Stimulated activated CD8-positive, alpha-beta memory T cell treated with anti-CD3 and anti-CD28 coated beads, Interleukin-4, amount 100 ng/mL, for 24 hours (primary cell): ENCODE results near the gene DPY19L1.
"Not testable (repeated sequence)": the region's sequence is repeated elsewhere in the genome, so short reads cannot be mapped to it uniquely, and the experiment has no call there.

Source experiments
- DNase-seq: peaks from one replicate; pipeline ENCODE4 v3.0.0-alpha.2; 2020; ENCODE audit warnings: low read depth

DPY19L1 gene

DNA sequence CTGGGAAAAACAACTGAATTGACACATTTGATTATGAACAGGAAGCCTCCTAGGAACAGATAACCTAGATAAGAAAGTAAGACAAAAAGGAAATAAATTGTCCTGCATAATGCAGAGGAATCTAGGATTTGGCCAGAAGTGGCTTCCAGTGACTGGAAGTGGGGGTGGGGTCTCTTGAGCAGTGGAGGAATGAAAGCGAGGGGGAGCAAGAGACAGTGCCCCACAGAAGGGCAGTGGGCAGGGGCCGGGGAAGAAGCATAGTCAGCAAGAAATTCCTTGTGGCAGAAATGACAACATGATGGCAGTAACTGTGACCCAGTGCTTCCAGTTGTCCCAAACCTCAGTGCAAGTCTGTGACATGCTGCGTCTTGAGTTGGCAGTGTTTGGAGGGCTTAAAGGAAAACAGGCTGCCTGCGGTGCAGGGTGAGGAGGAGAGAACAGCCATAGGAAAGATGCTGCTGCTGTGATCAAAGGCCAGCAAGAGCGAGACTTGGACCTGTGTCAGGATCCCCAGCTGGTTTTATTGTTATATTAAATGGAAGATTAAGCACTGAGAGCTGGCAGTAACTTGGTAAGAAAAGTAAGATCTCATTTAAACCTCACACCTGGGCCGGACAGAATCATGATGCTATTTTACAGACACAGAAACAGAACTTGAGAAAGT is 119.0 kb downstream of the DPY19L1 start:
- DNase-seq, result not testable (repeated sequence)

- not testable (repeated sequence) for DNase-seq
Observed at GRCh38 chr7:34917515-34917914, 119.8 kb downstream of the DPY19L1 start.

- no peak for DNase-seq
Observed at GRCh38 chr7:34916267-34916666, 121.0 kb downstream of the DPY19L1 start.

DNA sequence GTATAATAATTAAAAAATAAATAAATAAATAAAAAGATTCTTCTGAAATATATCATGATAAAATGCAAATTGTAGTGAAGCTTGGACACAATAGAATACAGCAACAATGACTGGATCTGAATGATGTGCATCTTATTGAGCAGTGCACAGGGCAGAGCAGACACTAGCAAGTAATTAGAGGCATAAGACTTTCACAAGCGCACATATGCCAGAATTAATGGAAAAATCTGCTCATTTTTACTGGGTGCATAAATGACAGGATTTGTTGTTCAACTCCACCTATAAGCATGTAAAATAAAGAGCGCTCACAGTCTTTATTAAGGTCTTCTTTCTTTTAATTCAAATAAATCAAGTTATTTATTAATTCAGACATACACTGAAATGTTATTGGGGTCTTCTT is 125.0 kb downstream of the DPY19L1 start:
- no peak for DNase-seq

DNA sequence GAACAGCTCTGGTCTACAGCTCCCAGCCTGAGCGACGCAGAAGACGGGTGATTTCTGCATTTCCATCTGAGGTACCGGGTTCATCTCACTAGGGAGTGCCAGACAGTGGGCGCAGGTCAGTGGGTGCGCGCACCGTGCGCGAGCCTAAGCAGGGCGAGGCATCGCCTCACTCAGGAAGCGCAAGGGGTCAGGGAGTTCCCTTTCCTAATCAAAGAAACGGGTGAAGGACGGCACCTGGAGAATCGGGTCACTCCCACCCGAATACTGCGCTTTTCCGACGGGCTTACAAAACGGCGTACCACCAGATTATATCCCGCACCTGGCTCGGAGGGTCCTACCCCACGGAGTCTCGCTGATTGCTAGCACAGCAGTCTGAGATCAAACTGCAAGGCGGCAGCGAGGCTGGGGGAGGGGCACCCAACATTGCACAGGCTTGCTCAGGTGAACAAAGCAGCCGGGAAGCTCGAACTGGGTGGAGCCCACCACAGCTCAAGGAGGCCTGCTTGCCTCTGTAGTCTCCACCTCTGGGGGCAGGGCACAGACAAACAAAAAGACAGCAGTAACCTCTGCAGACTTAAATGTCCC is 130.9 kb downstream of the DPY19L1 start:
- DNase-seq, result not testable (repeated sequence)

GRCh38 chr7:34904987-34905386 is 132.3 kb downstream of the DPY19L1 start:
- DNase-seq, result no peak

DNA sequence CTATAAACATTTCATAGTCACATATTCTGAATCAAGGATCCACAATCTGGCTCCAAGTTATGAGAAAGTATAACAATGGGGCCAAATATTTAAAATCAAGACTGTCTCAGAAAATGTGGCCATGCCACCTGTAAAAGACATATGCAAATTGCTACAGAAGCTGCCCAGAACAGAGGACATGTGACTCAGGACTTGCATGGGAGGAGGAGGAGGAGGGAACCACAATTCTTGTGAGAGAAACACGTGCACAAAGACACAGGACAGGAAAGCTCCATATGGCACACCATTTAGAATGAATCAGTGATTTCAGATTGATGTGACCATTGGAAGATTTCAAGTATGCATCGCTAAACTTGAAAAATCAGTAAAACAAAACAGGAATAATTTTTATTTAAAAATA is 133.4 kb downstream of the DPY19L1 start:
- not testable (repeated sequence) for DNase-seq

- DNase-seq, result no peak
Observed at GRCh38 chr7:34902182-34902581, 135.1 kb downstream of the DPY19L1 start.

DNA sequence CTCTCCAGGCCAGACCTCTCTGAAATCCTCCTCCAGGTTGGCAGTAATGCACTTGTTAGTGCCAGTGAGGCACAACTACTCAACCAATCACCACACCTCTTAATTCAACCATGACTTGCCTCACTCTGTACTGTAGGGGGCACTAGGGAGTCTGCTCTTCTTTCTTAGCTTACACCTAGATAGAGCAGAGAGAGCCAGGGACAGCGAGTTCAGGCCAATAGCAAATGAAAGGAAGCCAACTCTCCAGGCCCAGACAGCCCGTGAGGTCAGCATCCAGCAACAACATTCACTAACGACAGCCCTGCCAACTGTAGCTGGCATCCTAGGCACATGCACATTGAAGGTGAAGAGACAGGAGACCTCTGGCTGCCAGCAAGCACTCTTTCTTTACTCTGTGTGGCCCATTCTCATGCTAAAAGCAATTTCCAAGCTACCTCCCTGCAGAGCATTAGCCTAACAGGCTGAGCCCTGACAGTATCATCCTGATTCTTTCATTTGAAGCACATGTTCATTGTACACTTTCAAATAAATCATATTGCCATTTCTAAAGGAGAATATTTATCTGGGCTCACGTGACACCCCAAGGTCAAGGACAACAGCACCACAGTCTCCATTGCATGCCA is 136.3 kb downstream of the DPY19L1 start:
- no peak for DNase-seq

- no peak for DNase-seq
Observed at GRCh38 chr7:34895202-34895601, 142.1 kb downstream of the DPY19L1 start.

GRCh38 chr7:34889951-34890350 is 147.3 kb downstream of the DPY19L1 start:
- DNase-seq, result no peak

- no peak for DNase-seq
Observed at GRCh38 chr7:34886856-34887255, 150.4 kb downstream of the DPY19L1 start.

- not testable (repeated sequence) for DNase-seq
Observed at GRCh38 chr7:34883855-34884254, 153.4 kb downstream of the DPY19L1 start.

DNA sequence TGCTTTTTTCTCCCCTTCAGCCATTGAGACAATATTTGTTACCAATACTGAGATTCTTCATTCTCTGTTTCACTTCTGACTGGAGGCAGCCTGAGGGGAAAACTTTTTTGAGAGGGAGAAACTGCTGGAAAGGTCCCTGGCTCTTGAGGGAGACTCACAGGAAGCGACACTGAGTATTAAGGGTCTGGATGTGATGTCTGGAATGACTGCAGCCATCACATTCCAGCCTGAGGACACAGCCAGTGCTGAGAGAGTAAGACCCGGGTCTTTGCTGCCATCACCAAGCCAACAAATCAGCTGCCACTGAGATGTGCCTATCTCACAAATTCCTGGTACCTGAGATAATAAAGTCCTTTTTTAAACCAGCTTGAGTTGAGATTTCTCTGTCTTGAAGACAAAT is 157.4 kb downstream of the DPY19L1 start:
- no peak for DNase-seq

DNA sequence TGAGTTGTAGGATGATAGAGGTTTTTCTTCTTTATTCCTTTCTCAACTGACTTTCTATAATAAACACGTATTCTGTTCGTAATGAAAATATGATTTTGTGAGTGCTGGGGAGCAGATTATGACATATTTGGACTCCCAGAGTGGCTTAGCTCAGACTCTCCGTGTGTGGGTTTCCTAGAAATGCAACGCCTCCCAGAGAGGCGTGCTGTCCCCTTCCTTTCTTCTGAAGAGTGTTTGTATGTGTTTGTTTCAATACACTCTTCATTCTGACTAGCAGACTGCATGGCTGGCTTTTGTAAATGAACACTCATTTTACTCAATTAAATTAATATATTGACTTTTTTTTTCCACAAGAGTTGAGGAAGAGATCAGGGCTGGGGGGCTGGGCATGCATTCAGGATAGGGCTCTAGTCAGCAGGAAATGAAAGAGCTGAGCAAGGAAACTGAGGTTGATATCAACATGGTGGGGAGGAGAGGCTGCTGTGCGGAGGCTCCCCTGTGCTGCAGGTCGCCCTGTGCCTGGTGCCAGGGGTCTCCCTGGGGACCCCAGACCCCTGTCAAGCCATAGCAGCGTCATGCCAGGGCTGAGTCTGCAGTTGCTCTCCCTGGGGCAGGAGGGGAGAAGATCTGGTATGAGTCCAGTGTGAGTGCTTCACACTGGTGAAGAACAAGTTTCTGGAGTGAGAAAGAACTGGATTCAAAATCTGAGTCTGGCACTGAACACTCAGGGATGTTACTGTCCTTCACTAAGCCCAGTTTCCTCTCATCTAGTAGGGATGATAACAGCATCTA is 158.1 kb downstream of the DPY19L1 start:
- not testable (repeated sequence) for DNase-seq
